NCI-H128 (cell line): ENCODE results near the gene HOXD4.

Experiments
- DNase-seq: peaks from one replicate; lab custom pipeline; 2025; ENCODE audit not compliant: unreplicated experiment; lab: John Stamatoyannopoulos, UW

Gene HOXD4

DNA sequence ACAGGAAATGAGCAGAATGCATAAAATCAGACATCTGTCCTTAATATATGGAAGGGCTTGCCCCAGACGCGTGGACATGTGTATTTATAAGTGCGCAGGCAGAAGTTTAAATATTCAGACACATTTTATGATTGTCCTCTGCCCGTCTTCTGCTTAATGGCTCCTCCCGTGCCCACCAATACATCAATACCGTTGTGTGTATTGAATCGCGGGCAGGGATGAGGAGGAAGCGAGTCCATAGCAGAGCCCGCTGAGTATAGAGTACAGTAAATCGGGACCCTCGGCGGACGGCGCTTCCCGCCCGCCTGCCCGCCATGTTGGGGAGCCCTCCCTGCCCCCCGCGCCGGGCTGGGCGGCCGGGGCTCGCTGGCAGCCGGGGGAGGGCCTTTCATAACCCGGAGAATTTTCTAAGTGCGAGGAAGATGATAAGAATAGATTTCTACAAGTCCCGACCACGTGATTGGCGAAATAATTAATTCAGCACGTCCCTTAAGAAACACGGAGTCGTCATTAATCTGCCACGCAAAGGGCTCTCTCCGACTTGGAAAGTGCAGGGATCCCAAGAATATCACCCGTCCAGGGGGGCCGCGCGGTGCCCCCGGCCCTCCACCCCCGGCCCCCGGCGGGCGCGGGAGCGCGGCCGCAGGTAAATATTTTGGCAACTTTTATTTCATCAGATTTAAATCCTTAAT lies 5.6 kb downstream of the HOXD4 start, which contains the start of gene HOXD3:
HOXD3 (plus strand) TSS at position 501 of the 692 bp plus-strand sequence. CDS start 11,808 bp downstream, outside the sequence.
- no peak for DNase-seq

DNA sequence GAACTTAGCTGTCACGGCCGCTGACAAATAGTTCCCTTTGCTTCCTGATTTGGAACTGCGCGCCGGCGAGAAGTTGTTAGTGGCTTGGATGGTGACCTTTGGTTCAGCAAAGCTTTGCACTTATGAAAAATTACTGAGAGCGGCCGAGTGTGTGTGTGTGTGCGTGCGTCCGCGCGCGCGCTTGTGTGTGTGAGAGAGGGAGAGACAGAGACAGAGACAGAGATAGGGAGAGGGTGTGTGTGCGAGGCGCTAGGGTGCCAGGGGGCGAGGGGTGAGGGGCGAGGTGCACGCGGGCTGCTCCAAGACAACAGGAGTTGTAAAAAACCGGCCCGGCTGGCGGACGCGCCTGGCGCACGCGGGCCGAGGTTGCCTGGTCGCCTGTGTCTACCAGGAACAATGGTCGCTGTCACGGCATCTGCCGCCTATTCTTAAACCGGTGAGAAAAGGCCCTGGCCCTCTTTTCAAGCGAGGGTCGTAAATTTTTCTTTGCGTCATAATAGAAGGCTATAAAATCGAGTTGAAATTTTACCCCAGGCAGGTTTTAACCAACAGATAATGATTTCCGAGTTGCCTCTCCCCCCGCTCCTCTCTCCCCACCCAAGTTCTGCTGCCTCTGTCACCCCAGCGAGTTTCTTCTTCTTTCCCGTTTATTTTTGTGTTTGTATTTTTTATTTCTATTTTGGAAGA lies 6.3 kb downstream of the HOXD4 start:
- peak; percentile 48 for DNase-seq

DNA sequence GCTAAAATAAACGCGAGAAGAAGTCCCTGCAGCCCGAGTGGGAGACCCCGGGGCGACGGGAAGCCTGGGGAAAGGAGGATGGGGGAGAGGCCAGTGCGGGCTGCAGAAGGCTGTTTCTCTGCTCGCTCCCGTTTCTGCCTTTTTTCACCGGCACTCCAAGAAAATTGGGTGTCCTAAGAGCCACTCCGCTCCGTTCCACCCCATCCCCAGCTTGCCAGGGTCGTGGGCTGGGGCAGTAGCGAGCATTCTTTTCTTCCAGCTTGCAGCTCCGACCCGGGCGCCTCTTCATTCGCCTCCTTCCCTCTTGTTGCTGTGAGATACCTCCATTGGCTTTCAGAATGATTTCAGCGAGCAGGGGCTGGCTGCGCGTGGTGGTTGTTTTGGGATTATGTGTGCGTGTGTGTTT lies 6.8 kb downstream of the HOXD4 start:
- no peak for DNase-seq

DNA sequence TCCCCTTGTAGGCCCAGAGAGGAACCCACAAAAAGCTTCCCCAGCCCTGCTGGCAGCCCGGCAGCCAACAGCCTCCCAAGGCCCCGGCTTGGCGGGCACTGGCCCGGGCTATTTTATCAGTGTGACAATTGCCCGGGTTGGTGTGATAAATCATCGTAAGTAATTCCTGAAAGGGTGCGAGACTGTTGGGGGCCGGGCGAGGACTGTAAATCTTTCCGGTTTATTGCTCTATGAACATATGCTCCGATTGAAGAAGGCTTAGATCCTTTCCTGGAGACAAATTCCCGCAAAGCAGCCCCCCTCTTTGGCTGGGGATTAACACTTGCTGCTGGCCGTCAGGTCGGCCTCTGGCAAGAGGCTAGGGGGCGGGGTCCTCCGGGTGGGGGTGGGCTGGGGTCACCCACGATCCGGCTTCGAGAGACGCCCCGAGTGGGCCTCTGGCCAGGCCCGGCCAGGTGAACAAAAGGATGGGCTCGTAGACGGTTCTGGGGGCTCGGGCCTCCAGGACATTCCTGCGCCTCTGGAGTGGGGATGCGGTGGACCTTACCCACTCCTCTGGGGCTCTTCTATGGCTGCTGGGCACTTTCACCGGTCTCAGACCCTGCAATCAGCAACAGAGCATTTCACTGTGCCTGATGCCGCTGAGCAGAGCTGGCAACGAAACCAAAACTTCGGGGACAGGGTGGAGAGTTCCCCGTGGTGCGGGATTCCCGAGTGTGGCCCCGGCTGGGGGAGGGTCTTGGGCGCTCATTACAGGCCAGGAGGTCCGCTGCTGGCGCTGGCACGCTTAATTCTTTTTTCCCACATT lies 7.7 kb downstream of the HOXD4 start:
- DNase-seq: no peak

DNA sequence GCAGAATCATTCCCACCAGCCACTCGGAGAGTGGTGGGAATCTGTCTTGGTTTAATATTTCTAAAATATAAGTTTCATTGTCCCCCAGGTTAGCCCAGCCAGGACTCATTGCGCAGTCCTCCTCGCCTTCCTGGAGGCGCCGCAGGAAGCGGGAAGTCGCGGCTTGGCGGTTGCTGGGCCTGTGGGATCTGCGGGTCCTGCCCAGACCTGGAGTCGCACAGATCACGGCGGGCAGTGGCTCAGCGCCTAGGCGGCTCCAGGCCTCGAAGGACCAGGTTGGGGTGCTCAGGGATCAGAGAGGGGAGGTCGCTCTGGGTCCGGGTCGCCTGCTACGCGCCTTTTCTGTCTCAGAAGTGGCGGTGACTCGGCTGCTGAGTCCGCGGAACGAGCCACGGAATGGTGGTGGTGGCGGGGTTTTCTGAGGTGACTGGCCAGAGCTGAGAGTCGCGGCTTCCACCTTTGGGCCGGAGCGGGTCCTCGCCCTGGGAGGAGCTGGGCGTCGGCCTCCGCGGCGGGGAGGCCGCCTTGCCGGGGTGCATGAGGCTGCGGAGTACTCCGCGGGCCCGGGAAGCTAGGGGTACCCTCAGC lies 8.4 kb downstream of the HOXD4 start:
- DNase-seq: no peak

DNA sequence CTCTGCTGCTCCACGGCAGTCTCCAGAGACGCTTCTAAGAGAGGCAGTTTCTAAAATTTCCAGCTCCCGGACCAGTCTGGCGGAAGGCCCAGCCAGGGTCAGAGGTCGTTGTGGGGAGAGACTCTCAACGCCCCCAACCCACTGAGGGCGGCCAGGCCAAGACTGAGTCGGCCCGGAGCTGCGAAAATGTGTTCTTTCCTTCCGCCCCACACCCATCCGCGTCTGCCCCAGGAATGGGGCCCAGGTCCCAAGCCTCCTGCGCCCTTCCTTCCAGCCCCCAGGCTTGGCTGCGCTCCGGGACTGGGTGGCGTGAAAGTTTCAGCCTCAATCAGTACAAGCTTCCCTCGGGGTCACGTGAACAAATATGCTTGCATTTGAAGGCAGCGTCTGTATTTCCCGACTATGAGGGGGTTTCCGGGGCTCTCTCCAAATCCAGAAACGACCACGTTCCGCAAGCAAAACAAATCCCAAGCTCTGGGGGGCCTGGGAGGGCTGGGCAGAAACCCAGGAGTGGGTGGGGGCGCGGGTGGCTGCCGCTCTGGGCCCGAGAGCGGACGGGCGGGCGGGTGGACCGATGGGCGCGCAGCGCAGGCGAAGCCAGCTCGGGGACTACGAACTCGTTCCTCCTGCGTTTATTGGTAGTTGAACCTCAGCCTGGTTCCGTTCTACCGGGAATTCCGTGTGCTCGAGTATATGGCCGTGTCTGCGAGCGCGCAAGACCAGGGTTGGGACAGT lies 9.1 kb downstream of the HOXD4 start:
- DNase-seq: no peak

DNA sequence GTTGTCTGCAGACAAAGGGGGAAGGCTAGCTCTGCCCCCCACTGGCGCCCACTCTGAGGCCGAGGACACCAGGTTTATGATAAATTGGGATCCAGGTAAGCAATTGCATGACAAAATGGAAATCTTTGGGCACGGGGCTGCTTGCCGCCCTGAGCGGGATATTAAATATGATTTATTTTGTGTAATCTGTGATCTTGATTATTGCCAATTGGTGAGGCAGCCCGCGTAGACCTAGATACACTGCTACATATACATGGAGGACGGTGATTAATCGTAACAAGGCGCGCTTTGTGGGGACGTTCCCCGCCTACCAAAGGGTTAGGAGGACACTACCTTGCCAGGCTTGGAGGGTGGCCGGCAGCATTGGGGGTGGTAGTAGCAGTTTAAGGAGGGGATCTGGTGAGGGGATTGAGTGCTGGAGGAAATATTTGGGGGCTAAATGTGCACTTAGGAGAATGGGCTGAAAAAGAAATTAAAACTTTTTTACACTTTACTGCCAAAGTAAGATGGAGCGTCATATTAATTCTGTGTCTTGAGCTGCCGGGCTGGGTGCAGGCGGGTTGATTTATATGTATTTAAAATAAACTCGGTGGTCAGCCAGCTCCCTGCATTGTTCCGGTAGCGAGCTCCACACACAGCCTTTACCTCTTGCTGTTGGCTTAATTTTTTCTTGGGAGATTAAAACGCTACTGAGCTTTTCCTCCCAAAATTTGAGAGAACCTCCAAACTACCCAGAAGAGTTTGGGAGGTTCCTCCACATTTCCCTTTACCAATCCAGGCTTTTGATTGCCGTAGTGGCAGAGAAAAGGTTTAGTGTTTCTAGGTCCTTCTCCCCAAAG lies 9.9 kb downstream of the HOXD4 start:
- DNase-seq: no peak

DNA sequence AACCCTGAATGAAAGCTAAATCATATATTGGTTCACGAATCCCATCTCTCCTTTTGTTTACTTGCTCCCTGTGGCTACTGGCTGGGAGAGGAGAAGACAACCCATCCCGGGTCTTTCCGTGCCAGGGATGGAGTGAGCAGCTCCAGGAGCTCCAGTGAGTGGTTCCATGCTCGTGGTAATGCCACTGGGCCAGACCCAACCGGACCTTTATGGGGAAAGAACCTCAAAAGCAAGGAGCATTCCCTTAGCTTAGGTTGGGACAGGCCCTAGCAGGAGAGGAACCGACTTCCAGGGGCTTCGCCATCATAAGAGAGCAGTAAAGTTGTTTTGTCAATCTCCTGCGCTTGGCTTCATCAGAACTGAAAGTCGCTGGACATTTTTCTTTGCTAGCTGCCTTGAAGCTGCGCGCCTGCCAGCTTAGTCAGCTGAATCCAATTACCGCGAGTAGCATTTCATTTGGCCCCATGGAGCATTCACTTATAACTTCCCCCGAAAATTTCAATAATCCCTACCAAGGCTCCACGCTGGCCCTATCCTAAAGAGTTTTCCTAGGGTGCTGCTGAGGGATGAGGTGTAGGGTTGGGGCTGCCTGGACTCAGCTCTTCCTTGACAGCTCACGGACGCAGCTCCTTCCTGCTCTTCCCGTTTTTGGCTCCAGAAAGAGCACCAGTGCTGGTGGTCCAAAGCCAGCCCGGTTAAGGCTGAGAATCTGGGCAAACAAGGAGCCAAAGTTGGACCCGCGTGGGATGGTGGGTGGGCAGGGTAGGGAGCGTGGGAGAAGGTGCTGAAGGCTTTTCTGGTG lies 10.7 kb downstream of the HOXD4 start:
- DNase-seq: no peak

DNA sequence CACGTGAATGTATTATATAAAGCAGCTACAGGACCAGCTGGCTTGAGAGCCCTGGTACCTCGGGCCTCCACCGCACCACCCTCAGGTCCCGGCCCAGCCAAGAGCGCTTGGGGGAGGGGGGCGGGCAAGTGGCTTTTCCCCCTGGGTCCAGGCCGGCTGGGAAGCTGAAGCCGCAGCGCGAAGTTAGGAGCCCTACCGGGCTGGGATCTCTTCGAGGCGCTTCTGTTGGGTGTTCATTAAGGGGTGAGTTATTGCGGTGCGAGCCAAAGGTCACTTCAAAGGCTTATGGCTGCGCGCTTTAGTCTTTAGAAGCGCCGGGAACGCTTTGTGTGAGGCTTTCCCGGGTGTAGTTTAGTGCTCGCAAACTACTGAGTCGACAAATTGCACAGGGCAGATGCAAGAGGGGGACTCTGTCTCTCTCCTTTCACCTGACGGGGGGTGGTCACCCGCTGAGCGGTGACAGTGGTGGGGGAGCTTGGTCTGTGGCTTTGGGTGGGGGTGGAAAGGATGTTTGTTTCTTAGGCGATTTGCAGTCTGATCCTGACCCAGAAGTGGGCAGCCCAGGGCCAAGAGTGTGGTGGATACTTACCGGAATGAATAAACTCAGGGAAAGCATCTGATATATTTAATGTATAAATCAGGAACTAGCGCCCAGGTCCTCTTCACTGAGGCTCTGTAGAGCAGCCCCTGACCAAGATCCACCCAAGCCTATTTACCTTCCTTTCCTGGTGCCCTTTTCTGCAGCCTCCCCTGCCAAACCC lies 11.7 kb downstream of the HOXD4 start:
- no peak for DNase-seq

DNA sequence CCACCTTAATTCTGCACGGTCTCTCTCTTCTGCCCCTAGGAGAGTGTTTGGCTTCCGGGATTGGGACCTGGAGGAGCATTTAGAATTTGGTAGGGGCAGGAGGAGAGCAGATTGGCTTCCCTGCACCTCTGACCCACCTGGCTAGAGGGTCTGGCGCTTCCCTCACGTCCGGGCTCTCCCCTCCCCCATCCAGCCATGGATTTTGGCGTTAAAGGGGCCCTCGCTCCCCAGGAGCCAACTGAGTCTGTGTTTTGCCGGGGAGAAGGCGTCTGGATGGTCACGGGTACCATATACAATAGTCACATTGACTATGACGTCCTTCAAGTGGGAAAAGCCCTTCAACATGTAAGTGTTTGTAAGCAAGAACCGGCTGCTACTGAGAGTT lies 12.3 kb downstream of the HOXD4 start:
- DNase-seq: no peak

DNA sequence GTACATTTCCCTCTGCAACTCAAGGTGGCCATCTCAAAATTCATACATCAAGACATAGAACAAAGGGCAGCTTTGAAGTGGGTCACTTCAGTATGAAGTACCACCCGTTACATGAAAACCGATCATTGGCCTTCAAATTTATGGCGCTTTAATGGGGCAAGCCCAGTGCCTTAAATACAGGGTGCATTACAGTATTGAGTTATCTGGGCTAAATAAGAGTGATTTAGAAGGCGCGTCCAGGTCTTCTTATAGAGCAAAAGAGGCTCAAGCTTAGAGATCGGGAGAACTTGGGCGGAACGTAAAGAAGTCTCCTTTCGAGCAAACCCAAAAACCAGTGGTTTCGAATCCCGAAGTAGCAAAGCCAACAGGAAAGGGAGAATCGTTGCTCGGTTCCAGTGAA lies 12.9 kb downstream of the HOXD4 start:
- DNase-seq: no peak

DNA sequence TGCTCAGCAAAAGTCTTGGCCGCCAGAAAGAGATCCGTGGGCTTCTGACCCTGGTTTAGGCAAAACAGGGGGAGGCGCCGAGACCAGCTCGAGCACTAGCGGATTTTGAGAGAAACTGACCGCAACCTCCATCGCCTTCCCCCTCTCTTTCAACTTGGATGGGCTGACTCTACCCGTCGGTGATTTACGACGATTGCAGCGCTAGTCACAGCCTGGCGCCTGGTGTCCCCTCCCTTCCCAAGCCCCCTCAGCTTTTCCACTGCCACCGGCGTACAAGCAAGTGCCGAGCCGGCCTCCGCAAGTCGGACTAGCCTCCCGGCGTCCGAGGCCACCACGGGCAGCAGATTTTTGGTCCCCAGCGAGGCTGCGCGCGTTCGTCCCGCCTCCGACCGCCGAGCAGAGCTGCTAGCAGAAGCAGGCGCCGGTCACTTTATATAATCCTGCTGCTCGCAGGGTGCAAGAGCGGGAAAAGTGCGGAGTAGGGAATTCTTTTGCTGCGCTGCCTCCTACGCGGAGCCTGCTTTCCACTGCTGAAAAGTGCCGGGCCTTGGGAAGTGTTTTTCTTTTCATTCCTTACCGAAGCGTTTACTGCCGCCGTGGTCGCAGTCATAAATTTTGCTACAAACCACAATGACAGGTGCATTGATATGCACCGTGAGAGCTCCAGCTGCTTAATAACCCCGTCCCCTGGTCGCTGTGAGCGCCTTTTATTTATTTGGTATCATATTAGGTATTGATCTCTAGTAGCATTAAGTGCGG lies 13.4 kb downstream of the HOXD4 start:
- no peak for DNase-seq

DNA sequence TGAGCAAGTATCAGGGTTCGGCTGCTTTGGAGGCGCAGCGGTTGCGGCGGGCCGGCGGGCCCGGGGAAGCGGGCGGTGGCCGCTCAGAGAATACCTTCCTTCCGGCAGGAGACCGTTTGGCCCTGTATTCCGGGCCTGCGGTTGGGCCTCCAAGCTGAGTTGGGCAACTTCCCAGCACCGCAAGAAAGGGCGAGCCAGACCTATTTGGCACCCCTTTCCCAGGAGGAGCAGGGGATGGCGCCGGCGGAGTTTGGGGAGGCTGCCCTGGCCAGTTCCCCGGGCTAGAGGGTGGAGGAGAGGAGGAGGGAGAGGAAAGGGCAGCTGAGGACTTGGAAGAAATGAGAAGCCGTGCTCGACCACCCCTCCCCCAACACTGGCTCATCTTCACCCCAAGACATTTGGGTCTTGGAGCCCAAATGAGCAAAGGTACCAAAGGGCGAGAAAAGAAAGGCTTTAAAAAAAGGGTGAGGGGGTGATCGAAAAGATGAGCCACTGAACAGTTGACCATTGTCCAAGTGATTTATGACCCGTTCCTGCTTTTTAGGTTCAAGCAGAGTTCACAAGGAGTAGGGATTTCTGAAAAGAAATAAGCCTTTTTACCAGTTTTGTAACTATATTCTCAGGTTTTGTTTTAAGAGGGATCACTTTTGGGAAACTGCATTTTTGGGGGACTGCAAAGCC lies 14.2 kb downstream of the HOXD4 start:
- no peak for DNase-seq

DNA sequence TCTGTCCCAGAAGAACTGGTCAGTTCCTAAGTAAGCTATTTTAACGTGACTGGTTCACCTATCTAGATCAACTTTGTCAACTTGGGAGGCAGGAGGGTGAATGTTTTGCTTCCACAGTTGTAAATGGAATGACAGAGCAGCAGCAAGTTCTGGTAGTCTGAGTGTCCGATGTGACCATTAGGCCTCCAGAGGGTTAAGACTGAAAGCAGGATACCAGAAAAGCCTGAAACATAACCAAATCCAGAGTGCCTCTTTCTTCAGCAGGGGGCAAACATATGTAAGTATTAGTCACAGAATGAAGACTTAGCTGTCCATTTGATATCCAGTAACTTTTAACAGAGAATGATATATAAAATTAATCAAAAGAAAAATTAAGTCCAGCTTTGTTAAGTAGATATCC lies 14.9 kb downstream of the HOXD4 start:
- DNase-seq: no peak

DNA sequence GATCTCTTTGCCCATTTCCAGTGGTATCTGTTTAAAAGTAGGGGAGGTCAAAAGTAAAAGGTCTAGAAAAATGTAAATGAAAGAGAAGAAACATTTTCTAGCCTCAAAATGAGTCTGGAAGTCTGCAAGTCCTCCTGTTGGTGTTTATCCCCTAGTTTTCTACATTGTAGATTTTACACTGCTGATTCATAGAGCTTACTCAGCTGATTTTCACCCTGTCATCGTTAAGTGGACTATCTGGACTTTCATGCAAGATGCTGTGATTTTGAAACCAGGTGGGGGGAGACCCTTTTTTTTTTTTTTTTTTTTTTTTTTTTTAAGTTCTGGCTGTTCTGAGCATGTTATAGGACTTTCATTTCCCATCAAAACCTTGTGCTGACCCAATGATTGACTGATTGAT lies 16.0 kb downstream of the HOXD4 start:
- DNase-seq: no peak

DNA sequence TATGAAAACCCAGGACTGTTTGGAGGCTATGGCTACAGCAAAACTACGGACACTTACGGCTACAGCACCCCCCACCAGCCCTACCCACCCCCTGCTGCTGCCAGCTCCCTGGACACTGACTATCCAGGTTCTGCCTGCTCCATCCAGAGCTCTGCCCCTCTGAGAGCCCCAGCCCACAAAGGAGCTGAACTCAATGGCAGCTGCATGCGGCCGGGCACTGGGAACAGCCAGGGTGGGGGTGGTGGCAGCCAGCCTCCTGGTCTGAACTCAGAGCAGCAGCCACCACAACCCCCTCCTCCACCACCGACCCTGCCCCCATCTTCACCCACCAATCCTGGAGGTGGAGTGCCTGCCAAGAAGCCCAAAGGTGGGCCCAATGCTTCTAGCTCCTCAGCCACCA lies 17.8 kb downstream of the HOXD4 start:
- no peak for DNase-seq

DNA sequence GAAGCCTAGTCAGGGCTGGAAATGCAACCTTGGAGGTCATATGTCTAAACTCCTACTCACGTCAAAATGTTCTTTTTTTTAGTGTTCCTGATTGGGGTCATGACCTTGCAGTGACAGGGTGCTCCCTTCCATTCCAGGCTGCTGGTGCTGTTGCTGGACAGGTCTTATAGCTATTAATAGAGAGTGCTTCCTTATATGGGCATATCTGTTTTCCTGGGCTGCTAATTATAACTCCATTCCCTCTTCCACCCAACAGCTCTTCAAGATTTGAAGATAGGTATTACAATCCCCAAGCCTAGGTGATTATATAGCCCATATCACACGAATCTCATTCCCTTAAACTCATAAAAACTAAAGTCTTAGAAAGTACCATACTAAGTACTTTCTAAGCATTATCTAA lies 18.4 kb downstream of the HOXD4 start:
- DNase-seq: no peak
